ENCODE results near the gene AHDC1.

The AHDC1 gene

DNA sequence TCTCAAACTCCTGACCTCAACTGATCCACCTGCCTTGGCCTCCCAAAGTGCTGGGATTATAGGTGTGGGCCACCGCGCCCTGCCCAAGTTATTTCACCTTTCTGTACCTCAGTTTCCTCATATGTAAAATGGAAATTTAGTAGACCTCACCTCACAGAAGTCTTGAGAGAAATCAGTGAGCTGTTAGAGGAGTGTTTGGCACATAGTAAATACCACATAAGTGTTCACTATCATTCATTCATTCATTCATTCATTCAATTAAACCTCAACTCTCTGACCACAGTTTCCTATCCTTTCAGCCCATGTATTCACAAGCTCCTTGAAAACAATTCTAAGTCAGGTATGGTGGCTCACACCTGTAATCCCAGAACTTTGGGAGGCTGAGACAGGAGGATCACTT is 34.9 kb upstream of the AHDC1 start:
- Histone ChIP-seq H3K4me1 (ENCODE audit: control insufficient read depth, insufficient read depth, low read length) (no peaks in the 10 kb centered on the region), H3K4me3 (ENCODE audit: low read depth, low read length) (no peak overlapping the region), H3K9me3 (ENCODE audit: control insufficient read depth, insufficient read depth, low read depth, low read length) (no peaks in the 10 kb centered on the region), H3K27ac (ENCODE audit: extremely low read depth, low read depth, low read length) (no peak overlapping the region), H3K36me3 (ENCODE audit: control insufficient read depth in 2 of 2, insufficient read depth in 1 of 2, low read length in 2 of 2) (no peaks in the 10 kb centered on the region)
- POLR2A ChIA-PET, result interaction anchor here (0.7 kb wide), 1 partner anchor 33 kb away, joined by 6 read pairs; no protein-coding TSS in a partner anchor
- CTCF ChIA-PET, result interaction anchor here (1.0 to 2.1 kb wide), 4 partner anchors 10 to 31 kb away, joined by 3 to 8 read pairs (median 6); no protein-coding TSS in a partner anchor
- no peak for TF ChIP-seq ZNF404 (tag by site-specific recombination; IDR thresholded peaks at IDR 0.05)
- TF ChIP-seq KLF9 (tag by site-specific recombination; IDR thresholded peaks at IDR 0.05; ENCODE audit: low read depth), result no peak
- TF ChIP-seq ZNF433 (tag by site-specific recombination; IDR thresholded peaks at IDR 0.05; ENCODE audit: low read depth), result no peak
- no peak for TF ChIP-seq ZNF768 (tag by site-specific recombination; IDR thresholded peaks at IDR 0.05)
- no peak for TF ChIP-seq ZBTB48 (tag by site-specific recombination; IDR thresholded peaks at IDR 0.05)
- TF ChIP-seq, protein P1, sequence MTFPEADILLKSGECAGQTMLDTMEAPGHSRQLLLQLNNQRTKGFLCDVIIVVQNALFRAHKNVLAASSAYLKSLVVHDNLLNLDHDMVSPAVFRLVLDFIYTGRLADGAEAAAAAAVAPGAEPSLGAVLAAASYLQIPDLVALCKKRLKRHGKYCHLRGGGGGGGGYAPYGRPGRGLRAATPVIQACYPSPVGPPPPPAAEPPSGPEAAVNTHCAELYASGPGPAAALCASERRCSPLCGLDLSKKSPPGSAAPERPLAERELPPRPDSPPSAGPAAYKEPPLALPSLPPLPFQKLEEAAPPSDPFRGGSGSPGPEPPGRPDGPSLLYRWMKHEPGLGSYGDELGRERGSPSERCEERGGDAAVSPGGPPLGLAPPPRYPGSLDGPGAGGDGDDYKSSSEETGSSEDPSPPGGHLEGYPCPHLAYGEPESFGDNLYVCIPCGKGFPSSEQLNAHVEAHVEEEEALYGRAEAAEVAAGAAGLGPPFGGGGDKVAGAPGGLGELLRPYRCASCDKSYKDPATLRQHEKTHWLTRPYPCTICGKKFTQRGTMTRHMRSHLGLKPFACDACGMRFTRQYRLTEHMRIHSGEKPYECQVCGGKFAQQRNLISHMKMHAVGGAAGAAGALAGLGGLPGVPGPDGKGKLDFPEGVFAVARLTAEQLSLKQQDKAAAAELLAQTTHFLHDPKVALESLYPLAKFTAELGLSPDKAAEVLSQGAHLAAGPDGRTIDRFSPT (tag by site-specific recombination; IDR thresholded peaks at IDR 0.05), result no peak
- no peak for TF ChIP-seq ZNF777 (tag by site-specific recombination; IDR thresholded peaks at IDR 0.05; ENCODE audit: borderline replicate concordance)
- no peak for TF ChIP-seq OSR2 (tag by site-specific recombination; IDR thresholded peaks at IDR 0.05)
- TF ChIP-seq, protein P2, sequence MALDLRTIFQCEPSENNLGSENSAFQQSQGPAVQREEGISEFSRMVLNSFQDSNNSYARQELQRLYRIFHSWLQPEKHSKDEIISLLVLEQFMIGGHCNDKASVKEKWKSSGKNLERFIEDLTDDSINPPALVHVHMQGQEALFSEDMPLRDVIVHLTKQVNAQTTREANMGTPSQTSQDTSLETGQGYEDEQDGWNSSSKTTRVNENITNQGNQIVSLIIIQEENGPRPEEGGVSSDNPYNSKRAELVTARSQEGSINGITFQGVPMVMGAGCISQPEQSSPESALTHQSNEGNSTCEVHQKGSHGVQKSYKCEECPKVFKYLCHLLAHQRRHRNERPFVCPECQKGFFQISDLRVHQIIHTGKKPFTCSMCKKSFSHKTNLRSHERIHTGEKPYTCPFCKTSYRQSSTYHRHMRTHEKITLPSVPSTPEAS (tag by site-specific recombination; IDR thresholded peaks at IDR 0.05), result no peak
- no peak for TF ChIP-seq ZNF175 (tag by site-specific recombination; IDR thresholded peaks at IDR 0.05)
- TF ChIP-seq ZNF623 (tag by site-specific recombination; IDR thresholded peaks at IDR 0.05), result no peak
- TF ChIP-seq ZNF112 (tag by site-specific recombination; IDR thresholded peaks at IDR 0.05), result no peak
- TF ChIP-seq, protein P3, sequence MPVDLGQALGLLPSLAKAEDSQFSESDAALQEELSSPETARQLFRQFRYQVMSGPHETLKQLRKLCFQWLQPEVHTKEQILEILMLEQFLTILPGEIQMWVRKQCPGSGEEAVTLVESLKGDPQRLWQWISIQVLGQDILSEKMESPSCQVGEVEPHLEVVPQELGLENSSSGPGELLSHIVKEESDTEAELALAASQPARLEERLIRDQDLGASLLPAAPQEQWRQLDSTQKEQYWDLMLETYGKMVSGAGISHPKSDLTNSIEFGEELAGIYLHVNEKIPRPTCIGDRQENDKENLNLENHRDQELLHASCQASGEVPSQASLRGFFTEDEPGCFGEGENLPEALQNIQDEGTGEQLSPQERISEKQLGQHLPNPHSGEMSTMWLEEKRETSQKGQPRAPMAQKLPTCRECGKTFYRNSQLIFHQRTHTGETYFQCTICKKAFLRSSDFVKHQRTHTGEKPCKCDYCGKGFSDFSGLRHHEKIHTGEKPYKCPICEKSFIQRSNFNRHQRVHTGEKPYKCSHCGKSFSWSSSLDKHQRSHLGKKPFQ (tag by site-specific recombination; IDR thresholded peaks at IDR 0.05), result no peak
- no peak for TF ChIP-seq SCRT2 (tag by site-specific recombination; IDR thresholded peaks at IDR 0.05)
- TF ChIP-seq, protein P4, sequence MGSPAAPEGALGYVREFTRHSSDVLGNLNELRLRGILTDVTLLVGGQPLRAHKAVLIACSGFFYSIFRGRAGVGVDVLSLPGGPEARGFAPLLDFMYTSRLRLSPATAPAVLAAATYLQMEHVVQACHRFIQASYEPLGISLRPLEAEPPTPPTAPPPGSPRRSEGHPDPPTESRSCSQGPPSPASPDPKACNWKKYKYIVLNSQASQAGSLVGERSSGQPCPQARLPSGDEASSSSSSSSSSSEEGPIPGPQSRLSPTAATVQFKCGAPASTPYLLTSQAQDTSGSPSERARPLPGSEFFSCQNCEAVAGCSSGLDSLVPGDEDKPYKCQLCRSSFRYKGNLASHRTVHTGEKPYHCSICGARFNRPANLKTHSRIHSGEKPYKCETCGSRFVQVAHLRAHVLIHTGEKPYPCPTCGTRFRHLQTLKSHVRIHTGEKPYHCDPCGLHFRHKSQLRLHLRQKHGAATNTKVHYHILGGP (tag by site-specific recombination; IDR thresholded peaks at IDR 0.05), result no peak
- no peak for TF ChIP-seq ZNF140 (tag by site-specific recombination; IDR thresholded peaks at IDR 0.05)
- TF ChIP-seq, protein P5, sequence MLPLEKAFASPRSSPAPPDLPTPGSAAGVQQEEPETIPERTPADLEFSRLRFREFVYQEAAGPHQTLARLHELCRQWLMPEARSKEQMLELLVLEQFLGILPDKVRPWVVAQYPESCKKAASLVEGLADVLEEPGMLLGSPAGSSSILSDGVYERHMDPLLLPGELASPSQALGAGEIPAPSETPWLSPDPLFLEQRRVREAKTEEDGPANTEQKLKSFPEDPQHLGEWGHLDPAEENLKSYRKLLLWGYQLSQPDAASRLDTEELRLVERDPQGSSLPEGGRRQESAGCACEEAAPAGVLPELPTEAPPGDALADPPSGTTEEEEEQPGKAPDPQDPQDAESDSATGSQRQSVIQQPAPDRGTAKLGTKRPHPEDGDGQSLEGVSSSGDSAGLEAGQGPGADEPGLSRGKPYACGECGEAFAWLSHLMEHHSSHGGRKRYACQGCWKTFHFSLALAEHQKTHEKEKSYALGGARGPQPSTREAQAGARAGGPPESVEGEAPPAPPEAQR (tag by site-specific recombination; IDR thresholded peaks at IDR 0.05), result no peak
- TF ChIP-seq ZNF701 (tag by site-specific recombination; IDR thresholded peaks at IDR 0.05), result no peak
